Naive thymus-derived CD8-positive, alpha-beta T cell (primary cell): ENCODE measurements around the gene SUN2. TPM values are rescaled to one million over a fixed set of nuclear protein-coding genes. Genes with fewer than 3 reads are reported as not detected.
A peak's percentile ranks its signal among the peaks of the same experiment; 100 is the strongest.

ENCODE experiments used
- ATAC-seq, 2 donors: fragments of 150-1000 bp; cut with Tn5 transposase in 1 of 2; sonication (Bioruptor Pico), chemical (Tn5 transposase) in 1 of 2; 1 replicate in 1 of 2; 2 replicates in 1 of 2; pipeline ENCODE4 v1.10.0; 2021; ENCODE audit warnings: mild to moderate bottlenecking in 2 of 2, moderate library complexity in 2 of 2
- POLR2A ChIA-PET: fragments of 350-600 bp; sonication (Branson Sonifier 250); formaldehyde crosslinking; loops from one replicate; lab custom pipeline; 2021; ENCODE audit warnings: antibody characterized with exemption; lab: Charles Lee
- DNase-seq, 10 donors: peaks; one replicate each; pipeline versions ENCODE4 v3.0.0 to v3.0.0-alpha.2; 2020 to 2022
- H3K27ac Mint-ChIP-seq, 10 donors: one replicate each; pipeline ENCODE4 v1.8.0; 2020 to 2022; ENCODE audit warnings: mild to moderate bottlenecking in 10 of 10, mixed read lengths in 10 of 10, moderate library complexity in 4 of 10, inconsistent platforms in 1 of 10
- H3K27me3 Mint-ChIP-seq, 5 donors: one replicate each; pipeline ENCODE4 v1.8.0; 2021 to 2022; ENCODE audit warnings: mixed read lengths in 5 of 5
- H3K36me3 Mint-ChIP-seq, 3 donors: one replicate each; pipeline ENCODE4 v1.8.0; 2020 to 2022; ENCODE audit warnings: mixed read lengths in 3 of 3, mild to moderate bottlenecking in 2 of 3, inconsistent platforms in 1 of 3
- H3K4me1 Mint-ChIP-seq, 4 donors: one replicate each; pipeline ENCODE4 v1.8.0; 2021 to 2022; ENCODE audit warnings: mixed read lengths in 4 of 4
- H3K4me3 Mint-ChIP-seq, 10 donors: one replicate each; pipeline ENCODE4 v1.8.0; 2020 to 2022; ENCODE audit warnings: mild to moderate bottlenecking in 10 of 10, mixed read lengths in 10 of 10, moderate library complexity in 6 of 10, inconsistent platforms in 1 of 10
- H3K9me3 Mint-ChIP-seq, 9 donors: one replicate each; pipeline ENCODE4 v1.8.0; 2020 to 2022; ENCODE audit warnings: mixed read lengths in 9 of 9, mild to moderate bottlenecking in 3 of 9, inconsistent platforms in 1 of 9, moderate library complexity in 1 of 9
- polyA plus RNA-seq, 3 donors: library from polyadenylated mRNA; unstranded; fragments of 300-500 nt; fragmentation: Illumina TruSeq; gene quantifications; one replicate each; pipeline ENCODE4 v1.2.3, GENCODE V29; 2021
- total RNA-seq, 8 experiments: library from RNA in 2 of 8; stranded (reverse) in 2 of 8; gene quantifications; one replicate each; pipeline ENCODE4 v1.2.3 and lab custom pipeline; 2021 to 2026

Gene SUN2
- total and polyA plus RNA-seq, 5 experiments from 2014 or later, result 491 to 1,073 (median 802) TPM

DNA sequence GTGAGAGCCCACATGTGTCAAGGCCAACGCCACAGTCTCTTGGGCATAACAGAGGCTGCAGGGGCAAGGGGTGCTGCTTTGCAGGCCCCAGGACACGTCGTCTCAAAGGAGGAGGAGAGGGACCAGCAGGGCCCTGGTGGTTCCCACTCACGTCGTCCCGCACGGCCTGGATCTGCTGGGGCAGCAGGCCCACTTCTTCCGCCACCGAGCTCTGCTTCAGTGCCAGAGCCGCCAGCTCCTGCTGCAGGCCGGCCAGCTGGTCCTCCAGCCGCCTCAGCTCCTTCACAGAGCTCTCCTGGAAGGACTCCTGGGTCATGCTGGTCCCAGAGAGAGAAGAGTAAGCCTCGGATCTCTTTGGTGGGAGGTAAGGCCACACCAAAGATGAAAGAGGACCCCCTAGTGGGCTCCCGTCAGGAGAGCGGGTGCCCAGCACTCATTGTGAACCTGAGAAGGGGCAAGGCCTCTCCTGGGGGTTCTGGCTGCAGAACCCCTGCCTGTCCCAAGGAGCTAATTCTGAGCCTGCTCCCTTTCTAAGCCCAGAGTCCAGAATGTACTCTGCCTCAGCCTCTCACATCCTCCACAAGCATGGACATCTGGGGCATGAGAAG is 15.6 kb downstream of the SUN2 start:
- peak overlapping the region; percentile 43 to 87 (median 76) for H3K27ac Mint-ChIP-seq
- H3K4me3 Mint-ChIP-seq, result peak overlapping the region in 1 of 10 donors; percentile 45
- DNase-seq, result no peak
- no peaks in the 10 kb centered on the region for H3K9me3 Mint-ChIP-seq
- H3K36me3 Mint-ChIP-seq, result peaks cover 5 to 100% (median 27%) of the 10 kb centered on the region in 3 donors
- peaks cover 25 to 78% (median 58%) of the 10 kb centered on the region in 4 donors for H3K4me1 Mint-ChIP-seq
- no peaks in the 10 kb centered on the region for H3K27me3 Mint-ChIP-seq
- ATAC-seq, result no peak
- POLR2A ChIA-PET, result interaction anchor here (0.6 to 37.2 kb wide), 7 partner anchors 1 to 105 kb away, joined by 3 to 1495 read pairs (median 3); partner anchors contain the start of gene SUN2

GRCh38 chr22:38739300-38740055 is 16.3 kb downstream of the SUN2 start:
- Mint-ChIP-seq H3K4me1 (peaks cover 28 to 76% (median 60%) of the 10 kb centered on the region in 4 donors), H3K27ac (peak overlapping the region; percentile 43 to 87 (median 76)), H3K4me3 (peak overlapping the region in 1 of 10 donors; percentile 26), H3K9me3 (no peaks in the 10 kb centered on the region), H3K36me3 (peaks cover 0 to 99% (median 24%) of the 10 kb centered on the region in 3 donors), H3K27me3 (no peaks in the 10 kb centered on the region)
- DNase-seq (no peak), ATAC-seq (no peak)
- POLR2A ChIA-PET, result interaction anchor here (0.6 to 37.2 kb wide), 8 partner anchors 1 to 106 kb away, joined by 3 to 1495 read pairs (median 4); partner anchors contain the start of genes GTPBP1 and SUN2

GRCh38 chr22:38738475-38739070 is 17.2 kb downstream of the SUN2 start:
- H3K9me3 Mint-ChIP-seq, result no peaks in the 10 kb centered on the region
- no peak for DNase-seq
- POLR2A ChIA-PET, result interaction anchor here (1.5 to 37.2 kb wide), 5 partner anchors 0 to 105 kb away, joined by 4 to 1495 read pairs (median 5); partner anchors contain the start of genes GTPBP1, NPTXR and SUN2
- H3K4me1 Mint-ChIP-seq, result peaks cover 31 to 76% (median 66%) of the 10 kb centered on the region in 4 donors
- H3K27me3 Mint-ChIP-seq, result no peaks in the 10 kb centered on the region
- peak overlapping the region in 9 of 10 donors; percentile 63 to 94 (median 85) for H3K27ac Mint-ChIP-seq
- no peak overlapping the region for H3K4me3 Mint-ChIP-seq
- ATAC-seq, result no peak
- H3K36me3 Mint-ChIP-seq, result peaks cover 0 to 96% (median 23%) of the 10 kb centered on the region in 3 donors

GRCh38 chr22:38737302-38738060 is 18.3 kb downstream of the SUN2 start:
- Mint-ChIP-seq H3K4me1 (peaks cover 32 to 77% (median 71%) of the 10 kb centered on the region in 4 donors), H3K9me3 (no peaks in the 10 kb centered on the region), H3K27ac (peak overlapping the region; percentile 79 to 96 (median 91)), H3K27me3 (no peaks in the 10 kb centered on the region), H3K36me3 (peaks cover 0 to 90% (median 18%) of the 10 kb centered on the region in 3 donors), H3K4me3 (peak overlapping the region in 5 of 10 donors; percentile 0 to 81 (median 45))
- POLR2A ChIA-PET, result interaction anchor here (0.6 to 37.2 kb wide), 5 partner anchors 1 to 106 kb away, joined by 4 to 1495 read pairs (median 5); partner anchors contain the start of genes GTPBP1, NPTXR and SUN2
- ATAC-seq (no peak), DNase-seq (no peak)

GRCh38 chr22:38736257-38736570 is 19.6 kb downstream of the SUN2 start:
- Mint-ChIP-seq H3K9me3 (no peaks in the 10 kb centered on the region), H3K27me3 (no peaks in the 10 kb centered on the region), H3K36me3 (peaks cover 0 to 81% (median 11%) of the 10 kb centered on the region in 3 donors), H3K4me3 (peak overlapping the region in 2 of 10 donors; percentile 34 to 51), H3K27ac (peak overlapping the region; percentile 79 to 97 (median 92)), H3K4me1 (peaks cover 31 to 78% (median 68%) of the 10 kb centered on the region in 4 donors)
- DNase-seq (no peak), ATAC-seq (no peak)
- POLR2A ChIA-PET, result interaction anchor here (1.0 to 37.2 kb wide), 4 partner anchors 10 to 53 kb away, joined by 3 to 1495 read pairs (median 32); partner anchors contain the start of genes GTPBP1 and SUN2

- H3K27ac Mint-ChIP-seq, result peak overlapping the region; percentile 79 to 97 (median 90)
- peak overlapping the region in 5 of 10 donors; percentile 31 to 66 (median 50) for H3K4me3 Mint-ChIP-seq
- peaks cover 28 to 78% (median 65%) of the 10 kb centered on the region in 4 donors for H3K4me1 Mint-ChIP-seq
- peaks cover 0 to 81% (median 6%) of the 10 kb centered on the region in 3 donors for H3K36me3 Mint-ChIP-seq
- POLR2A ChIA-PET, result interaction anchor here (0.5 to 37.2 kb wide), 7 partner anchors 9 to 223 kb away, joined by 3 to 1495 read pairs (median 5); partner anchors contain the start of genes GTPBP1, NPTXR and SUN2
- H3K27me3 Mint-ChIP-seq, result no peaks in the 10 kb centered on the region
- peak; percentile 15 to 29 for ATAC-seq
- no peak for DNase-seq
- no peaks in the 10 kb centered on the region for H3K9me3 Mint-ChIP-seq
Observed at GRCh38 chr22:38735465-38736256, 20.1 kb downstream of the SUN2 start.

DNA sequence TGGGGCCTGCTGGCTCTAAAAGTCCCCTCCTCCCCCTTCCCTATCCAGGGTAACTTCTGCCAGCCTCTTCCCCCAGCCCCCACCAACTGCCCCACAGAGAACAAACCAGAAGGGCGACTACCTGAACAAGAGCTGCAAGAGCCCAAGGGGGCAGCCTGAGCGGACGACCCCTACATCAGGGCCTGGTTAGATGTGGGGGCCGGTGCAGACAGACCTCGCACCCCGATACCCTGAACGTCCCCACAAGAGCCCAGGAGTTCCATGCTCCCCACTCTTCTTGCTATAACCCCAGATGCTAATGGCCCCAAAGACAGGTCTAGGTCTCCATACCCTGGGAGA is 20.7 kb downstream of the SUN2 start:
- DNase-seq (no peak), ATAC-seq (no peak)
- Mint-ChIP-seq H3K4me1 (peaks cover 28 to 77% (median 66%) of the 10 kb centered on the region in 4 donors), H3K36me3 (peaks cover 0 to 80% (median 6%) of the 10 kb centered on the region in 3 donors), H3K9me3 (no peaks in the 10 kb centered on the region), H3K4me3 (peak overlapping the region in 4 of 10 donors; percentile 31 to 66 (median 43)), H3K27me3 (no peaks in the 10 kb centered on the region), H3K27ac (peak overlapping the region; percentile 12 to 97 (median 88))
- POLR2A ChIA-PET, result interaction anchor here (0.5 to 37.2 kb wide), 9 partner anchors 9 to 268 kb away, joined by 3 to 1495 read pairs (median 6); partner anchors contain the start of genes GTPBP1, NPTXR, SUN2 and TOMM22

DNA sequence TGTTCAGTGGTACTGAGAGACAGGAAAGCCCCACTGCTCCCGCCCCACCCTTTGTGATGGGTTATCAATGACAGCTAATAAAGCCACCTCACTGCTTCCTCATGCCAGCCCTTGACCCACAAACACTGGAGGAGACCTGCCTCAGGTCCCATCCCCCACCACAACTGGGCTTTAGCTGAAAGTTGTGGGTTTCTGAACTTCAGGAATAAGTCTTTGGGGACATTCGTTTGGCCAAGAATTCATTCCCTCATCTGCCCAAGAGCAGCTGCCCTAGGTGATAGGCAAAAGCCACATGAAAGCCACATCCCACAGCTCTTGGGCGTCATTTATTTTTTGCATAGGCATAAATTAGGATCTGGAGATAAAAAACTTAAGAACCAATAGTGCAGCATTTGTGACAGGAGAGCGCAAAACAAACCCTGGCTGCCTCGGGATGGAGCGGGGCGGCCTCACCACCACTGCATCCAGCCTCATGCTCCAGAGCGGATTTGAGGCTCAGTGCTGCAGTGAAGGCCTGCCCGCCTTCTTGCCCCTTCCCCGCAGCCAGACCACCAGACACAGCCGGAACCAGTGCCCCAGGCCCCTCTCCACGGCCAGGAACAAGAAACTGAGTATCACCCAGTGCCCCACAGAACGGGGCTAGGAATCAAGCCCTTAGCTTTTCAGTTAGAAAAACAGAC is 21.2 kb downstream of the SUN2 start:
- Mint-ChIP-seq H3K4me3 (peak overlapping the region in 4 of 10 donors; percentile 10 to 66 (median 30)), H3K27me3 (no peaks in the 10 kb centered on the region), H3K4me1 (peaks cover 26 to 73% (median 61%) of the 10 kb centered on the region in 4 donors), H3K36me3 (peaks cover 0 to 80% (median 6%) of the 10 kb centered on the region in 3 donors), H3K27ac (peak overlapping the region; percentile 42 to 97 (median 91)), H3K9me3 (no peaks in the 10 kb centered on the region)
- DNase-seq (no peak), ATAC-seq (no peak)
- POLR2A ChIA-PET, result interaction anchor here (0.8 to 37.2 kb wide), 10 partner anchors 8 to 269 kb away, joined by 4 to 1495 read pairs (median 6); partner anchors contain the start of genes GTPBP1, NPTXR, SUN2 and TOMM22

DNA sequence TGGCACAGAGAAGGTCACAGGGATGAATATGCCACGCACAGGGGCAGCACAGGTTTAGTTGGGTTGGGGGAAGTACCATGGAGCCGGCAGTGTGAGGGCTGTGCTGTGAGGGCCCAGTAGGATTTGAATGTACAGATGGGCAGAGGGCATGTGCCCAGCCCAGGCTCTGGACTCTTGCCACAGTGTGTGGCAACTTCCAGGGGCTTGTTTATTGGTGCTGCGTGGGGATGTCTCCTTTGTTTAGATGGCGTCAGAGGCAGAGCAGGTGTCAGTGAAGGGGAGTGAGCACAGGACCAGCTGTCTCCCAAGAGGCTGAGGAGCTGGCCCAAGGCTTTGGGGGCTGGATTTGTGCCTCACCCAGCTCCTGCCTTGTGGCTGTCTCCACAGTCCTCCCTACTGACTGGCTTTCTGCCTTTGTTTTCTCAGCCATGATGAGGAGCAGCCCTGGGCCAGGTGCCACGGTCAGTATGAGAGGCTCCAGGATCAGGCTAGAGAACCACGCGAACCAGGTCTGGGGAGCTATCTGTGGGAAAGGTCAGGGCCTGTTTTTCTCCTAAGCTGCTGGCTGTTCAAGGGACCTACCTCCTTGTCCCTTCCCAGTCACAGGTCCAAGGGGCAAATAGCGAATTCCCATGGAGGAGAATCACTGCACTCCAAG is 21.9 kb downstream of the SUN2 start:
- H3K9me3 Mint-ChIP-seq, result no peaks in the 10 kb centered on the region
- POLR2A ChIA-PET, result interaction anchor here (0.8 to 37.2 kb wide), 14 partner anchors 9 to 269 kb away, joined by 3 to 1495 read pairs (median 6); partner anchors contain the start of genes GTPBP1, NPTXR, SUN2 and TOMM22
- peak; percentile 11 to 16 for ATAC-seq
- no peaks in the 10 kb centered on the region for H3K27me3 Mint-ChIP-seq
- peak overlapping the region in 3 of 10 donors; percentile 13 to 50 (median 39) for H3K4me3 Mint-ChIP-seq
- H3K27ac Mint-ChIP-seq, result peak overlapping the region; percentile 70 to 97 (median 91)
- H3K36me3 Mint-ChIP-seq, result peaks cover 0 to 80% (median 7%) of the 10 kb centered on the region in 3 donors
- DNase-seq, result peak in 1 of 10 donors; percentile 35
- H3K4me1 Mint-ChIP-seq, result peaks cover 28 to 71% (median 61%) of the 10 kb centered on the region in 4 donors

DNA sequence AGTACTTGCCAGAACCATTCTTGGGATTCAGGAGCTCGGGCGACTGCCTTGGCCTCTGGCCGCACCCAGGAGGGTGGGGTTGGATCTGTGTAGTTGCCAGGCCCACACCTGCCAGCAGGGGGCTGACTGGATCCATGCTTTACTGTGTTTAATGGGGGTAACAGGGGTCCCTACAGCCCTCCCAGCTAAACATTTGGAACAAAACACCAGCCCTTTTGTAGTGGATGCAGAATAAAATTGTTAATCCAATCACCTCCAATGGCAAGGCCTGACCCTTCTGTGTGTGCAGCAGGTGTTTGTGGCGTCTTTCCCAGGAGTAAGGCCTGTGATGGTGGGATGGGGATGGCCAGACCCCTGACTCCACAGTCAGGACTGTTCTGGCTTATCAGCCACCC is 22.5 kb downstream of the SUN2 start:
- Mint-ChIP-seq H3K36me3 (peaks cover 0 to 80% (median 12%) of the 10 kb centered on the region in 3 donors), H3K4me3 (peak overlapping the region in 3 of 10 donors; percentile 50 to 68 (median 67)), H3K4me1 (peaks cover 30 to 70% (median 59%) of the 10 kb centered on the region in 4 donors), H3K9me3 (no peaks in the 10 kb centered on the region), H3K27ac (peak overlapping the region; percentile 79 to 97 (median 90)), H3K27me3 (no peaks in the 10 kb centered on the region)
- ATAC-seq (peak; percentile 65 to 73), DNase-seq (peak; percentile 46 to 84 (median 58))
- POLR2A ChIA-PET, result interaction anchor here (1.0 to 37.2 kb wide), 12 partner anchors 8 to 270 kb away, joined by 3 to 1495 read pairs (median 6); partner anchors contain the start of genes GTPBP1, NPTXR and SUN2
